ENCODE data around the gene ITPKB. TPM values are rescaled to one million over a fixed set of nuclear protein-coding genes. Genes with fewer than 3 reads are reported as not detected.

ITPKB gene
- total and polyA plus RNA-seq, 2 of the 13 experiments (the other 11 are each of a cell fraction or from before 2014, with no cell fraction given) = not detected

DNA sequence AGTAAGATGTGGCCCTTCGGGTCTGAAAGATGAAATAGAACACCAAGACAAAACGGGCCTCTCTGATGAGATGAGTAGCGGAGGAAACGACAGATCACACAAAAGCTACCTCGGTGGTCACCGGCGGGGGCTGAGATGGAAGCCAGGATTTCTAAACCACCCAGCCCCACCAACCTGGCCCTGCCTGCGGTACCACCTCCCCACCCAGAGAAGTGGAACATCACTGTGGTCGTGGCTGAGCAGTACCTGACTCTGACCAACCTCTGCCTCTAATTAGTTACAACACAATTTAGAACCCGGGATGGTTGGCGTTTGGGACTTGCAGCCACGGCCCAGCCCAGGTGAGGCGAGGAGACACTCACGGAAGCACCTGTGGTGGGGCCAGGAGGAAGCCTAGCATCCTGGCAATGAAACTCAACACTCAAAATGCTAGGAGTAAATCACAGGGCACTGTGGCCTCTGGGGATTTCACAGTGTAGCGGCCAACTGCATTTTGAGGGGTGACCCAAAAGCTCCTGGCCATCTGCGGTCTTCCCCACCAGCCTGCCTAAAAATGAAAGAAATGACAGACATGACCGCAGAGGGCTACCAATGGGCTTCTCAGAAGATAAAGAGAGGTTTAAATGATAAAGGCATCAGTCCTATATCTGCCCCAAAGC lies 73.4 kb downstream of the ITPKB start:
- Histone ChIP-seq H3K4me2 (ENCODE audit: low read depth, low read length) (no peak overlapping the region), H3K27me3 (ENCODE audit: control insufficient read depth in 1 of 2, insufficient read depth in 2 of 2, low read length in 2 of 2) (peaks cover 4 to 59% of the 10 kb centered on the region in 2 experiments; a peak in 4 of 5 replicates), H3K36me3 (replicated peaks in 1 of 2; ENCODE audit: control insufficient read depth in 1 of 2, insufficient read depth in 2 of 2, low read length in 2 of 2) (no peaks in the 10 kb centered on the region), H4K20me1 (ENCODE audit: insufficient read depth, low read length) (no peaks in the 10 kb centered on the region), H3K9me3 (ENCODE audit: low read length) (no peaks in the 10 kb centered on the region), H3K4me1 (ENCODE audit: insufficient read depth, low read length) (no peaks in the 10 kb centered on the region), H2AFZ (ENCODE audit: low read length) (no peak overlapping the region), H3K79me2 (ENCODE audit: insufficient read depth, low read length) (no peaks in the 10 kb centered on the region), H3K4me3 (replicated peaks in 1 of 3; ENCODE audit: insufficient read depth in 1 of 3, low read depth in 2 of 3, low read length in 3 of 3) (no peak overlapping the region), H3K27ac (ENCODE audit: extremely low read length, insufficient read depth, low read length) (no peak overlapping the region), H3K9ac (ENCODE audit: insufficient read depth, low read depth, low read length) (no peak overlapping the region)
- intact Hi-C loops (cut with micrococcal nuclease; ENCODE audit: unreplicated experiment) = loop anchor here (2.0 kb wide), 1 partner anchor 31 kb away; no protein-coding TSS in a partner anchor
- WGBS (ENCODE audit: low lambda C conversion rate) = 31% methylated on average over 13 of the region's 17 CpGs
- in situ Hi-C loops (cut with HindIII; ENCODE audit: extremely low pct_ligation_motif_present, low pct_unique_long_range_greater_than_20kb) = no loop called here
- CTCF ChIA-PET (ENCODE audit: low intra/inter-chr PET ratio, low total read pairs) = no interaction called here
- BruUV-seq (replicated peaks) = no TSS peak
- no peak for ATAC-seq
- no peak for FAIRE-seq
- POLR2A ChIA-PET = no interaction called here
- DNase-seq (ENCODE audit: low spot score) = no peak
- TF ChIP-seq SMAD1 (CRISPR knock-in tag; IDR thresholded peaks at IDR 0.05; ENCODE audit: borderline replicate concordance, low read depth) = no peak
- no peak for TF ChIP-seq CENPX (CRISPR knock-in tag; IDR thresholded peaks at IDR 0.05)
- TF ChIP-seq HOXA3 (CRISPR knock-in tag; IDR thresholded peaks at IDR 0.05) = no peak
- TF ChIP-seq PCBP2 (optimal IDR thresholded peaks at IDR 0.05; ENCODE audit: low read depth, low read length, poor library complexity, severe bottlenecking) = no peak
- no peak for TF ChIP-seq ZNF83 (CRISPR knock-in tag; IDR thresholded peaks at IDR 0.05; ENCODE audit: borderline replicate concordance)
- no peak for TF ChIP-seq SALL2 (CRISPR knock-in tag; IDR thresholded peaks at IDR 0.05)
- TF ChIP-seq, protein P1, sequence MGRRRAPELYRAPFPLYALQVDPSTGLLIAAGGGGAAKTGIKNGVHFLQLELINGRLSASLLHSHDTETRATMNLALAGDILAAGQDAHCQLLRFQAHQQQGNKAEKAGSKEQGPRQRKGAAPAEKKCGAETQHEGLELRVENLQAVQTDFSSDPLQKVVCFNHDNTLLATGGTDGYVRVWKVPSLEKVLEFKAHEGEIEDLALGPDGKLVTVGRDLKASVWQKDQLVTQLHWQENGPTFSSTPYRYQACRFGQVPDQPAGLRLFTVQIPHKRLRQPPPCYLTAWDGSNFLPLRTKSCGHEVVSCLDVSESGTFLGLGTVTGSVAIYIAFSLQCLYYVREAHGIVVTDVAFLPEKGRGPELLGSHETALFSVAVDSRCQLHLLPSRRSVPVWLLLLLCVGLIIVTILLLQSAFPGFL (CRISPR knock-in tag; IDR thresholded peaks at IDR 0.05) = no peak
- no peak for TF ChIP-seq ZNF282 (IDR thresholded peaks at IDR 0.05; ENCODE audit: partially characterized antibody)
- no peak for TF ChIP-seq XRCC5 (optimal IDR thresholded peaks at IDR 0.05; ENCODE audit: low read length)
- no peak for TF ChIP-seq RXRB (CRISPR knock-in tag; IDR thresholded peaks at IDR 0.05; ENCODE audit: borderline replicate concordance)
- TF ChIP-seq TCF12 (IDR thresholded peaks at IDR 0.05) = no peak
- no peak for TF ChIP-seq TCF12 (CRISPR knock-in tag; IDR thresholded peaks at IDR 0.05)
- TF ChIP-seq, protein P2, sequence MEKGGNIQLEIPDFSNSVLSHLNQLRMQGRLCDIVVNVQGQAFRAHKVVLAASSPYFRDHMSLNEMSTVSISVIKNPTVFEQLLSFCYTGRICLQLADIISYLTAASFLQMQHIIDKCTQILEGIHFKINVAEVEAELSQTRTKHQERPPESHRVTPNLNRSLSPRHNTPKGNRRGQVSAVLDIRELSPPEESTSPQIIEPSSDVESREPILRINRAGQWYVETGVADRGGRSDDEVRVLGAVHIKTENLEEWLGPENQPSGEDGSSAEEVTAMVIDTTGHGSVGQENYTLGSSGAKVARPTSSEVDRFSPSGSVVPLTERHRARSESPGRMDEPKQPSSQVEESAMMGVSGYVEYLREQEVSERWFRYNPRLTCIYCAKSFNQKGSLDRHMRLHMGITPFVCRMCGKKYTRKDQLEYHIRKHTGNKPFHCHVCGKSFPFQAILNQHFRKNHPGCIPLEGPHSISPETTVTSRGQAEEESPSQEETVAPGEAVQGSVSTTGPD (CRISPR knock-in tag; IDR thresholded peaks at IDR 0.05) = no peak
- no peak for TF ChIP-seq EEA1 (CRISPR knock-in tag; IDR thresholded peaks at IDR 0.05; ENCODE audit: borderline replicate concordance)
- no peak for TF ChIP-seq ZNF543 (CRISPR knock-in tag; IDR thresholded peaks at IDR 0.05)
- TF ChIP-seq TBL1XR1 (IDR thresholded peaks at IDR 0.05; ENCODE audit: borderline replicate concordance, low read length, partially characterized antibody) = no peak
- TF ChIP-seq POLR2A (IDR thresholded peaks at IDR 0.05; ENCODE audit: insufficient read depth in 1 of 2, low read depth in 2 of 2, low read length in 2 of 2) = no peak
- TF ChIP-seq HCFC1 (IDR thresholded peaks at IDR 0.05; ENCODE audit: low read depth, low read length) = no peak
- TF ChIP-seq GLI4 (CRISPR knock-in tag; IDR thresholded peaks at IDR 0.05; ENCODE audit: borderline replicate concordance) = no peak
- TF ChIP-seq ATF1 (CRISPR knock-in tag; IDR thresholded peaks at IDR 0.05) = no peak
- TF ChIP-seq YY1 (IDR thresholded peaks at IDR 0.05; ENCODE audit: insufficient read depth, insufficient replicate concordance, low read depth, low read length) = no peak
